ENCODE results near the gene PLEKHM2.

The PLEKHM2 gene

DNA sequence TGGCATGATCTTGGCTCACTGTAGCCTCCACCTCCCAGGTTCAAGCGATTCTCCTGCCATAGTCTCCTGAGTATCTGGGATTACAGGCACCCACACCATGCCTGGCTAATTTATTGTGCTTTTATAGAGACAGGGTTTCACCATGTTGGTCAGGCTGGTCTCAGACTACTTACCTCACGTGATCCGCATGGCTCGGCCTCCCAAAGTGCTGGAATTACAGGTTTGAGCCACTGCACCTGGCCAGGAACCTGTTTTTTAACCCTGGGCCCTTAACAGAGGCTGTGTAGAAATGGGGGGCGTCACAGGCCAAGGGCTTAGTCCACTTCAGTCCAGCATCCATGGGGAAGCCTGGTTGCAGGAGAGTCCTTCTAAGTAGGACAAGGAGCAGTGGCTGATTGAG is 83.8 kb downstream of the PLEKHM2 start (continued):
- TF ChIP-seq, protein P1, sequence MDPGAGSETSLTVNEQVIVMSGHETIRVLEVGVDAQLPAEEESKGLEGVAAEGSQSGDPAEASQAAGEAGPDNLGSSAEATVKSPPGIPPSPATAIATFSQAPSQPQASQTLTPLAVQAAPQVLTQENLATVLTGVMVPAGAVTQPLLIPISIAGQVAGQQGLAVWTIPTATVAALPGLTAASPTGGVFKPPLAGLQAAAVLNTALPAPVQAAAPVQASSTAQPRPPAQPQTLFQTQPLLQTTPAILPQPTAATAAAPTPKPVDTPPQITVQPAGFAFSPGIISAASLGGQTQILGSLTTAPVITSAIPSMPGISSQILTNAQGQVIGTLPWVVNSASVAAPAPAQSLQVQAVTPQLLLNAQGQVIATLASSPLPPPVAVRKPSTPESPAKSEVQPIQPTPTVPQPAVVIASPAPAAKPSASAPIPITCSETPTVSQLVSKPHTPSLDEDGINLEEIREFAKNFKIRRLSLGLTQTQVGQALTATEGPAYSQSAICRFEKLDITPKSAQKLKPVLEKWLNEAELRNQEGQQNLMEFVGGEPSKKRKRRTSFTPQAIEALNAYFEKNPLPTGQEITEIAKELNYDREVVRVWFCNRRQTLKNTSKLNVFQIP (CRISPR knock-in tag; IDR thresholded peaks at IDR 0.05; ENCODE audit: borderline replicate concordance, low read depth), result no peak
- no peak for TF ChIP-seq TOX (CRISPR knock-in tag; IDR thresholded peaks at IDR 0.05; ENCODE audit: borderline replicate concordance)
- TF ChIP-seq ZFP30 (CRISPR knock-in tag; IDR thresholded peaks at IDR 0.05), result no peak
- TF ChIP-seq OSR1 (CRISPR knock-in tag; IDR thresholded peaks at IDR 0.05), result no peak
- TF ChIP-seq ESRRG (CRISPR knock-in tag; IDR thresholded peaks at IDR 0.05), result no peak
- TF ChIP-seq, protein P2, sequence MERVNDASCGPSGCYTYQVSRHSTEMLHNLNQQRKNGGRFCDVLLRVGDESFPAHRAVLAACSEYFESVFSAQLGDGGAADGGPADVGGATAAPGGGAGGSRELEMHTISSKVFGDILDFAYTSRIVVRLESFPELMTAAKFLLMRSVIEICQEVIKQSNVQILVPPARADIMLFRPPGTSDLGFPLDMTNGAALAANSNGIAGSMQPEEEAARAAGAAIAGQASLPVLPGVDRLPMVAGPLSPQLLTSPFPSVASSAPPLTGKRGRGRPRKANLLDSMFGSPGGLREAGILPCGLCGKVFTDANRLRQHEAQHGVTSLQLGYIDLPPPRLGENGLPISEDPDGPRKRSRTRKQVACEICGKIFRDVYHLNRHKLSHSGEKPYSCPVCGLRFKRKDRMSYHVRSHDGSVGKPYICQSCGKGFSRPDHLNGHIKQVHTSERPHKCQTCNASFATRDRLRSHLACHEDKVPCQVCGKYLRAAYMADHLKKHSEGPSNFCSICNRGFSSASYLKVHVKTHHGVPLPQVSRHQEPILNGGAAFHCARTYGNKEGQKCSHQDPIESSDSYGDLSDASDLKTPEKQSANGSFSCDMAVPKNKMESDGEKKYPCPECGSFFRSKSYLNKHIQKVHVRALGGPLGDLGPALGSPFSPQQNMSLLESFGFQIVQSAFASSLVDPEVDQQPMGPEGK (CRISPR knock-in tag; IDR thresholded peaks at IDR 0.05; ENCODE audit: borderline replicate concordance), result no peak
- no peak for TF ChIP-seq ZFP3 (CRISPR knock-in tag; IDR thresholded peaks at IDR 0.05)
- no peak for TF ChIP-seq RARB (CRISPR knock-in tag; IDR thresholded peaks at IDR 0.05)

DNA sequence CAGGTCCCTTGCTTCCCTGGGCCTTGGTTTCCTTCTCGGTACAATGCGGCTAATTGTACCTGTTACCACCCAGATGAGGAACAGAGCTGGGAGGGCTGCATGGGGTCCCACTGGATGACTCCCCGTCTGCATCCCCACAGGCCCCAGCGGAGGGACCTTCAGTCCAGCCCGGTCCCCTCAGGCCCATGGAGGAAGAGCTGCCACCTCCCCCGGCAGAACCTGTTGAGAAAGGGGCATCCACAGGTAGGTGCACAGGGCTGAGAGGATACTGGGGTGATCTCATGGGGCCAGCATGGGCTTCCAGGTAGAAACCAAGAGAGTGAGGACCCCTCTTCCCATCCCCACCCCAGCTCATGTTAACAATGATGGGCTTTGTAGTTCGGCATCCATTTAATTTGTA is 84.3 kb downstream of the PLEKHM2 start:
- TF ChIP-seq PPARA (CRISPR knock-in tag; IDR thresholded peaks at IDR 0.05; ENCODE audit: borderline replicate concordance), result no peak
- TF ChIP-seq CSDC2 (CRISPR knock-in tag; IDR thresholded peaks at IDR 0.05), result no peak
- TF ChIP-seq, protein P3, sequence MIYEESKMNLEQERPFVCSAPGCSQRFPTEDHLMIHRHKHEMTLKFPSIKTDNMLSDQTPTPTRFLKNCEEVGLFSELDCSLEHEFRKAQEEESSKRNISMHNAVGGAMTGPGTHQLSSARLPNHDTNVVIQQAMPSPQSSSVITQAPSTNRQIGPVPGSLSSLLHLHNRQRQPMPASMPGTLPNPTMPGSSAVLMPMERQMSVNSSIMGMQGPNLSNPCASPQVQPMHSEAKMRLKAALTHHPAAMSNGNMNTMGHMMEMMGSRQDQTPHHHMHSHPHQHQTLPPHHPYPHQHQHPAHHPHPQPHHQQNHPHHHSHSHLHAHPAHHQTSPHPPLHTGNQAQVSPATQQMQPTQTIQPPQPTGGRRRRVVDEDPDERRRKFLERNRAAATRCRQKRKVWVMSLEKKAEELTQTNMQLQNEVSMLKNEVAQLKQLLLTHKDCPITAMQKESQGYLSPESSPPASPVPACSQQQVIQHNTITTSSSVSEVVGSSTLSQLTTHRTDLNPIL (CRISPR knock-in tag; IDR thresholded peaks at IDR 0.05; ENCODE audit: low read depth), result no peak
- TF ChIP-seq SNAI2 (CRISPR knock-in tag; IDR thresholded peaks at IDR 0.05), result no peak
- no peak for TF ChIP-seq ZNF565 (CRISPR knock-in tag; conservative IDR thresholded peaks at IDR 0.05; ENCODE audit: low read depth)
- TF ChIP-seq, protein P1 (CRISPR knock-in tag; IDR thresholded peaks at IDR 0.05; ENCODE audit: borderline replicate concordance, low read depth), result no peak
- no peak for TF ChIP-seq ARNTL (CRISPR knock-in tag; IDR thresholded peaks at IDR 0.05; ENCODE audit: borderline replicate concordance, low read depth)
- TF ChIP-seq, protein P4, sequence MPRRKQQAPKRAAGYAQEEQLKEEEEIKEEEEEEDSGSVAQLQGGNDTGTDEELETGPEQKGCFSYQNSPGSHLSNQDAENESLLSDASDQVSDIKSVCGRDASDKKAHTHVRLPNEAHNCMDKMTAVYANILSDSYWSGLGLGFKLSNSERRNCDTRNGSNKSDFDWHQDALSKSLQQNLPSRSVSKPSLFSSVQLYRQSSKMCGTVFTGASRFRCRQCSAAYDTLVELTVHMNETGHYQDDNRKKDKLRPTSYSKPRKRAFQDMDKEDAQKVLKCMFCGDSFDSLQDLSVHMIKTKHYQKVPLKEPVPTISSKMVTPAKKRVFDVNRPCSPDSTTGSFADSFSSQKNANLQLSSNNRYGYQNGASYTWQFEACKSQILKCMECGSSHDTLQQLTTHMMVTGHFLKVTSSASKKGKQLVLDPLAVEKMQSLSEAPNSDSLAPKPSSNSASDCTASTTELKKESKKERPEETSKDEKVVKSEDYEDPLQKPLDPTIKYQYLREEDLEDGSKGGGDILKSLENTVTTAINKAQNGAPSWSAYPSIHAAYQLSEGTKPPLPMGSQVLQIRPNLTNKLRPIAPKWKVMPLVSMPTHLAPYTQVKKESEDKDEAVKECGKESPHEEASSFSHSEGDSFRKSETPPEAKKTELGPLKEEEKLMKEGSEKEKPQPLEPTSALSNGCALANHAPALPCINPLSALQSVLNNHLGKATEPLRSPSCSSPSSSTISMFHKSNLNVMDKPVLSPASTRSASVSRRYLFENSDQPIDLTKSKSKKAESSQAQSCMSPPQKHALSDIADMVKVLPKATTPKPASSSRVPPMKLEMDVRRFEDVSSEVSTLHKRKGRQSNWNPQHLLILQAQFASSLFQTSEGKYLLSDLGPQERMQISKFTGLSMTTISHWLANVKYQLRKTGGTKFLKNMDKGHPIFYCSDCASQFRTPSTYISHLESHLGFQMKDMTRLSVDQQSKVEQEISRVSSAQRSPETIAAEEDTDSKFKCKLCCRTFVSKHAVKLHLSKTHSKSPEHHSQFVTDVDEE (CRISPR knock-in tag; IDR thresholded peaks at IDR 0.05), result no peak
- TF ChIP-seq, protein P2 (CRISPR knock-in tag; IDR thresholded peaks at IDR 0.05; ENCODE audit: borderline replicate concordance), result no peak
- TF ChIP-seq ESRRG (CRISPR knock-in tag; IDR thresholded peaks at IDR 0.05), result no peak
- no peak for TF ChIP-seq TCF4 (CRISPR knock-in tag; IDR thresholded peaks at IDR 0.05; ENCODE audit: borderline replicate concordance)
- TF ChIP-seq, protein P5, sequence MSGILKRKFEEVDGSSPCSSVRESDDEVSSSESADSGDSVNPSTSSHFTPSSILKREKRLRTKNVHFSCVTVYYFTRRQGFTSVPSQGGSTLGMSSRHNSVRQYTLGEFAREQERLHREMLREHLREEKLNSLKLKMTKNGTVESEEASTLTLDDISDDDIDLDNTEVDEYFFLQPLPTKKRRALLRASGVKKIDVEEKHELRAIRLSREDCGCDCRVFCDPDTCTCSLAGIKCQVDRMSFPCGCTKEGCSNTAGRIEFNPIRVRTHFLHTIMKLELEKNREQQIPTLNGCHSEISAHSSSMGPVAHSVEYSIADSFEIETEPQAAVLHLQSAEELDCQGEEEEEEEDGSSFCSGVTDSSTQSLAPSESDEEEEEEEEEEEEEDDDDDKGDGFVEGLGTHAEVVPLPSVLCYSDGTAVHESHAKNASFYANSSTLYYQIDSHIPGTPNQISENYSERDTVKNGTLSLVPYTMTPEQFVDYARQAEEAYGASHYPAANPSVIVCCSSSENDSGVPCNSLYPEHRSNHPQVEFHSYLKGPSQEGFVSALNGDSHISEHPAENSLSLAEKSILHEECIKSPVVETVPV (CRISPR knock-in tag; IDR thresholded peaks at IDR 0.05), result no peak
- ATAC-seq, result no peak
